GM12873 (cell line): ENCODE results near the gene MACROD2.

Source experiments
- CTCF ChIP-seq: IDR thresholded peaks from 2 replicates; pipeline ENCODE4 v1.5.1; 2012; ENCODE audit warnings: low read depth, mild to moderate bottlenecking, moderate library complexity, low read length, control low read depth; ENCODE audit not compliant: insufficient read depth; ENCODE audit errors: missing control alignments

Gene MACROD2

DNA sequence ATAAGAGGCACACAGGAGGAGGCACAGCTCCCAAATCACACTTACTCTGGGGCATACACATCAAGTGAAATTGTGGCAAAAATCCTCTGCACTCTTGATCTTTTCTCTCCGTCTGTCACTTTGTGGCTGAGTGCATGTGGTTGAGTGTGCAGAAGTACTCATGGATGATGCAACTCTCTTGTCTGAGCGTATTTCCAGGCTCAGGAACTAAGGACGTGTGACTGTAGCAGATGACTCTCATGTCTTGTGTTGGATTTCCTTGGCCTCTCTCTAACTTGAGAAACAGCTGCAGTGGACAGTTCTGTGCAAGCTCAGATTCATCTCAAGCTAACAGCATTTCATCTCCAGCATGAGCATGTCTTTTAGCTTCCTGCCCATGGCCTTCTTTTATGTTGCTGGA lies 587.5 kb downstream of the MACROD2 start:
- no peak for TF ChIP-seq CTCF

DNA sequence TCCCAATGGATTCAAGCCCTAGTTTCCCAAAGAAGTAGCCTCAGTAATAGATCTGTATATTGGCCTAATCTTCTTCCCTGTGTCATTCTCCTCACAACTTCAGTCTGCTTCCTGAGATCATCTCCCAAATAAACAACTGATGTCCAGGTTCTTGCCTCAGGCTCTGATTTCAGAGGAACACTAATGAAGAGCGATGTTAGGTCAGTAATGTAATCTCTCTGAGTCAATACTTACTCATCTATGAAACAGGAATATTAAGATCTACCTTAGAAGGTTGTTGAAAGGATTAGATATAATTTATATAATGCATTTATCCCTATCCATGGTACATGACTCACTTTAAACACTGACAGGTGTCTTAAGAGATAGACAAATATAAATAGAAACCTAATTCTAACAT lies 588.1 kb downstream of the MACROD2 start:
- no peak for TF ChIP-seq CTCF

- no peak for TF ChIP-seq CTCF
These were observed 594.1 kb downstream of the MACROD2 start for GRCh38 chr20:14589383-14589782.

DNA sequence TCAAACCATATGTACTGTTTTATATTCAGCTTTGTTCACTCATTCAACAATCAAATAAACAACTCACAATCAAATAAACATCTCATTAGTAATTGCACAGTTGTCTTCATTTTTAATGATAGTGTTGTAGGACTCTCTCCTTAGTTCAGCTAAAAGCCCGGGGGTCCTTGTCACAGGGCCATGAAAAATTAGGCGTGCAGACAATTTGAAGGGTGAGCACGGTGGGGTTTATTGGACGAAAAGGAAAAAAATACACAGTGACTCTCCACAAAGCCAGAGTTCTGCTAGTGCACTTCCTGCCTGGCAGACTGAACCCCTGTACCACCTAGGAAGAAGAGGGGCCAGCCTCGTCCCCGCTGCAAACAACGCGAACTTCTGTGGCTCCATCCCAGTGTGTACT lies 599.7 kb downstream of the MACROD2 start:
- TF ChIP-seq CTCF: no peak

- no peak for TF ChIP-seq CTCF
These were observed 601.9 kb downstream of the MACROD2 start for GRCh38 chr20:14597206-14597715.

- no peak for TF ChIP-seq CTCF
These were observed 604.3 kb downstream of the MACROD2 start for GRCh38 chr20:14599613-14600012.

- TF ChIP-seq CTCF: no peak
These were observed 605.2 kb downstream of the MACROD2 start for GRCh38 chr20:14600527-14600926.

- TF ChIP-seq CTCF: no peak
These were observed 608.8 kb downstream of the MACROD2 start for GRCh38 chr20:14604143-14604542.
